GM18499 (cell line): ENCODE measurements around the gene HSP90AA1.
"Not testable (repeated sequence)": the region's sequence is repeated elsewhere in the genome, so short reads cannot be mapped to it uniquely, and the experiment has no call there.

Experiments used
- ATAC-seq: cut with Tn5 transposase; IDR thresholded peaks from one replicate; pipeline ENCODE4 v1.9.1; 2021; ENCODE audit warnings: moderate number of reproducible peaks; ENCODE audit not compliant: insufficient read depth, unreplicated experiment

The HSP90AA1 gene

GRCh38 chr14:102095231-102095870 is 8.5 kb upstream of the HSP90AA1 start:
- ATAC-seq: no peak

GRCh38 chr14:102094101-102094500 is 7.3 kb upstream of the HSP90AA1 start:
- no peak for ATAC-seq

GRCh38 chr14:102092806-102093205 is 6.0 kb upstream of the HSP90AA1 start:
- ATAC-seq: no peak

GRCh38 chr14:102090713-102091112 is 3.9 kb upstream of the HSP90AA1 start:
- ATAC-seq: no peak

- no peak for ATAC-seq
Measured at GRCh38 chr14:102089621-102090343, 2.9 kb upstream of the HSP90AA1 start.

- no peak for ATAC-seq
Measured at GRCh38 chr14:102088012-102088792, 1.4 kb upstream of the HSP90AA1 start.

- no peak for ATAC-seq
Measured at GRCh38 chr14:102087762-102088011, 843 bp upstream of the HSP90AA1 start.

- no peak for ATAC-seq
Measured at GRCh38 chr14:102086709-102086971, 204 bp downstream of the HSP90AA1 start.

DNA sequence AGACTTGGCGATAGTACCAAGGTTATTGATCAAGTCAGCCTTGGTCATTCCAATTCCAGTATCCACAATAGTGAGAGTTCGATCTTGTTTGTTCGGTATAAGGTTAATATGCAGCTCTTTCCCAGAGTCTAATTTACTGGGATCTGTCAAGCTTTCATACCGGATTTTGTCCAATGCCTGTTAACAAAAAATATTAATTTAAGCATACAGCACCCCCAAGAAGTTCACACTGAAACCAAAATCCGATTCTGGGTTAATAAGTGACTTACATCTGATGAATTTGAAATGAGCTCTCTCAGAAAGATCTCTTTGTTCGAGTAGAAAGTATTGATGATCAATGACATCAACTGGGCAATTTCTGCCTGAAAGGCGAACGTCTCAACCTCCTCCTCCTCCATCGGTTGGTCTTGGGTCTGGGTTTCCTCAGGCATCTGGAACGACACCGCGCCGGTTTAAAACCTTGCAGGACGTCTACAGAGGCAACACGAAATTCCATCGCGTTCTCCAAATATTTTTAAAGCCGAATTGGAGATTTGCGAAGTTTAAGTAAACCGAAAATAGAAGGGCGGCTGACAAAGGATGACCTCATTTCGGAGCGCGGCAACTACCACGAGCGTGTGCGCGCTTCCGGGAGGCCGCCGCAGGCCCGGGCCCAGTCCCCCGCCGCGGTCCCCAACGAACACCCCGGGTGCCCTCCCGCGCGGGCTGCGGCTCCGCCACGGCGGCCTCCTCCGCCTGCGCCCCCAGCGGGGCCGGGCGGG is 716 bp downstream of the HSP90AA1 start:
- ATAC-seq: peak; percentile 14

GRCh38 chr14:102085488-102085887 is 1.4 kb downstream of the HSP90AA1 start:
- no peak for ATAC-seq

GRCh38 chr14:102084931-102085330 is 1.9 kb downstream of the HSP90AA1 start:
- ATAC-seq: no peak

DNA sequence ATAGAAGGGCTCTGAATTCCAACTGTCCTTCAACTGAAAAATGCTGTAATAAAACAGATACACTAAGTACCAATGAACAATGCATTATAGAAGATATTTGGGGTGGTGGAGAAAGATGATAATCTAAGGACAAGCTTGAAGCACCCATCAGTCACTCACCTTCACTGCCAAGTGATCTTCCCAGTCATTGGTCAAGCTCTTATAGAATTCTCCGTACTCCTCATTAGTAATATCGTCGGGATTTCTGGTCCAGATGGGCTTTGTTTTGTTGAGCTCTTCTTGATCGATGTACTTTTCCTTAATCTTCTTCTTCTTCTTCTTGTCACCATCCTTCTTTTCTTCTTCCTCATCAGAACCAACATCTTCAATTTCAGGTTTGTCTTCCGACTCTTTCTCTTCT is 2.3 kb downstream of the HSP90AA1 start:
- not testable (repeated sequence) for ATAC-seq

DNA sequence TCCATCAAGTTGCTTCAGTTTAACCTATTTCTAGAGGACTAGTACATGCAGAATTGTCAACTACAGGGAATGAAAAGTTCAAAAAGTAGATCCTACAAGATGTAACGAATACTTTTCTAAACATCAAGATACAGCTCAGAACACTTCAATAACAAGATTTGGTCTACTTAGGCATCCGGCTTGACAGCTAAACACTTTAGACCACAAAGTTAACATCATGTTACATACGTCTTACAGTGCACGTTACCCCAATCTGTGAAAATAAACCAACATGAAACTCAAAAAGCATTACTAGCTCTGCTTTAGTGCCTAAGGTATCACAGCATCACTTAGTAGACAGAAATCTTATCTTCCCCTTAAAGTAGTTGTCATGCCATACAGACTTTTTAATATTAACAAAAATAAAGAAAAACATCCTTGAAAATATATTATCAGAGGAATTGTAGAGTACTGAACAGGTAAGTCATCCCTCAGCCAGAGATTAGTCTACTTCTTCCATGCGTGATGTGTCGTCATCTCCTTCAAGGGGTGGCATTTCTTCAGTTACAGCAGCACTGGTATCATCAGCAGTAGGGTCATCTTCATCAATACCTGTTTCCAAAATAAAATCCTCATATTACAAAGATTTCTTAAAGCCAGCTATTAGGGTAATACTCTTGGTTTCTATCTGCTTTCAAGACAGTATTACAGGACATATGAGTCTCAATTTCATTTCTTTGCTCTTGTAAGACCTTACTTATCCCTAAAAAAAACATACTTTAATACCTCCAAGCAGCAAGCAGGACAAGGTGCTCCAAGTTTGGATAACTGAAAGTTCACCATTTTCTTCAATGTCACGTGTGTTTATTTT is 5.4 kb downstream of the HSP90AA1 start:
- no peak for ATAC-seq

DNA sequence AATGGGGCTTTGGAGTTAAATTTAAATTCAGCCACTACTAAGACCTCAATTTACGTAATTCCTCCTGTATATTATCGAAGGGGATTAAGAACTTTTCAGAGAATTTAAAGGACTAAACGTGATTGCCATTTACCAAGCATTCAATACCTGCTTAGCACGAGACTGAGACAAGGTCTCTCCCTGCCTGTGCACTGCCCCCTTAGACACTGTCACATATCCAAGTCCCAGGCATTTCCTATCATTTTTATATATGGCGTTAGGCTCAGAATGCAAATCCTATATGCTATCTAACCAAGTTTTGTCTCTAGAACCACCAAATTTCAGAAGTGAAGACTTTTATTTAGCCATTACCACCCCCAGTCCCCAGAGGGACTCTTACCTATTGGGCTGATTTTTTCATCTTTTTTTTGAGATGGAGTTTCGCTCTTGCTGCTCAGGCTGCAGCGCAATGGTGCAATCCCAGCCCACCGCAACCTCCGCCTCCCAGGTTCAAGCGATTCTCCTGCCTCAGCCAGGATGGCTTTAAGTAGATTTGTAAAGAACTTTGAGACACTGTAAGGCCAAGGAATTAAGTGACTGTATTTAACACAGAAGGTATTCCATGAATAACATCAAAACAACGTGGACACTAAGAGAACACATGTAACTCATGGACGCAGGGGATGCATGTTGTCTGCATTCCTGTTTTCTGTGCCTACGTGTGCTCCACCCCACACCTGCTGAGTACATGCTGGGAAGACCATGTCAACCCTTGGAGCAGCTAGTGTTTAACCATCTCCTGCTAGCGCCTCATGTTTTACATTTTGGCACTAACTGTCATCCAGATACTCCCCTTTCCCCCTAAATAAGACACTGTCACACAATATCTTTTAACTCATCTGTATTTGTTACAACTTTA is 6.4 kb downstream of the HSP90AA1 start:
- no peak for ATAC-seq

- no peak for ATAC-seq
Measured at GRCh38 chr14:102079700-102079979, 7.2 kb downstream of the HSP90AA1 start.

DNA sequence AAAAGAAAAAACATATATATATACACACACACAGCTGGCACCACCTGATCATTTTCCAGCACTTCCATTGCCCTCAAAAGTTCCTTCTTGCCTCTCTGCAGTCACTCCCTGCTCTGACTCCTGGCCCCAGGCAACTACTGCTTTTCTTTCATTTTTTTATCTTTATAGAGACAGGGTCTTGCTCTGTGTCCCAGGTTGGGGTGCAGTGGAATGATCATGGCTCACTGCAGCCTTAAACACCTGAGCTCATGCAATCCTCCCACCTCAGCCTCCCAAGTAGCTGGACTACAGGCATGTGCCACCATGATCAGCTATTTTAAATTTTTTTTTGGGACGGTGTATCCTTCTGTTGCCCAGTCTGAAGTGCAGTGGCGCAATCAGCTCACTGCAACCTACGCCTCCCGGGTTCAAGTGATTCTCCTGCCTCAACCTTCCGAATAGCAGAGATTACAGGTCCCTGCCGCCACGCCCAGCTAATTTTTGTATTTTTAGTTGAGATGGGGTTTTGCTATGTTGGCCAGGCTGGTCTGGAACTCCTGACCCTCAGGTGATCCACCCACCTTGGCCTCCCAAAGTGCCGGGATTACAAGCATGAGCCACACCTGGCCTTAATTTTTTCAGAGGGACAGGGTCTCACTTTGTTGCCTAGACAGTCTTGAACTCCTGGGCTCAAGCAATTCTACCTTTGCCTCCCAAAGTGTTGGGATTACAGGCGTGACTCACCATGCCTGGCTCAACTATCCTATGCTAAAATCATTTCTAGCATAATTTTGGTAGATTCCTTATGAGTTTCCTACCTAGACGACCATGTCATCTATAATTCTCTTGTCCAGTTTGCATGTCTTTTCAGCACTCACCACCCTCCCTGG is 7.8 kb downstream of the HSP90AA1 start:
- no peak for ATAC-seq

GRCh38 chr14:102078361-102078791 is 8.5 kb downstream of the HSP90AA1 start:
- not testable (repeated sequence) for ATAC-seq

GRCh38 chr14:102077382-102077709 is 9.5 kb downstream of the HSP90AA1 start:
- ATAC-seq: no peak

- no peak for ATAC-seq
Measured at GRCh38 chr14:102075155-102075554, 11.7 kb downstream of the HSP90AA1 start.
